GOT3 (cell line): ENCODE results near the gene EGFR.
"Not testable (repeated sequence)": the region's sequence is repeated elsewhere in the genome, so short reads cannot be mapped to it uniquely, and the experiment has no call there.

Experiments used
- DNase-seq: peaks from one replicate; lab custom pipeline; 2025; ENCODE audit warnings: mixed read lengths; lab: John Stamatoyannopoulos, UW

The EGFR gene

DNA sequence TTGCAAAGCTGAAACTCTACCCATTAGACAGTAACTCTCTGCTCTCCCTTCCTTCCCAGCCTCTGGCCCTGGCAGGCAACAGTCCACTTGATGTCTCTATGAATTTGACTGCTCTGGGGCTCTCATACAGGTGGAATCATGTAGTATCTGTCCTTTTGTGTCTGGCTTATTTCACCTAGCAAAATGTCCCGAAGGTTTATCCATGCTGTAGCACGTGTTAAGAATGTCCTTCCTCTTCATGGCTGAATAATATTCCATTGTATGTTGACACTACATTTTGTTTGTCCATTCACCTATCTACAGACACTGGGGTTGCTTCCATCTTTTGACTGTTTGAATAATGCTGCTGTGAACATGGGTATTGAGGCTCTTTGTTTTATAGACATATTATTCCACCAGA, 128.9 kb downstream of the EGFR start:
- no peak for DNase-seq

DNA sequence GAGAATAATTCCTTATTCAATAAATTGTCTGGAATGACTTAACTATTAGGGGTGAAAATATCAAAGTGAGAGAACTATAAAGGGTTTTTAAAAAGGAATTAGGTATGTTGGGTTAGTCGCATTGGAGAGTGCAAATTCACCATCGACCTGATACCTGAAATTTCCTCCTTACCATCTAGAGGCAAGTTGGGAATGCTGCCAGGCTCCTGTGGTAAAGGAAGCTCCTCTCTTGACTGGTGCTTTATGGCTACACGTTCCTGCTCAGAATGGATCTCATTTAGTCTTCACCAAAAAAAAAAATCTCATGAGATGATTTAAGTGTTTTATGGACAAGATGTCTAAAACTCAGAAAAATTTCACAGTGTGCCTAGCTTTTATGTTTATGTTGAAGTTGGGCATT, 129.8 kb downstream of the EGFR start:
- DNase-seq: no peak

- no peak for DNase-seq
Observed at GRCh38 chr7:55149001-55149400, 130.2 kb downstream of the EGFR start.

GRCh38 chr7:55150166-55150565, 131.3 kb downstream of the EGFR start:
- DNase-seq: no peak

DNA sequence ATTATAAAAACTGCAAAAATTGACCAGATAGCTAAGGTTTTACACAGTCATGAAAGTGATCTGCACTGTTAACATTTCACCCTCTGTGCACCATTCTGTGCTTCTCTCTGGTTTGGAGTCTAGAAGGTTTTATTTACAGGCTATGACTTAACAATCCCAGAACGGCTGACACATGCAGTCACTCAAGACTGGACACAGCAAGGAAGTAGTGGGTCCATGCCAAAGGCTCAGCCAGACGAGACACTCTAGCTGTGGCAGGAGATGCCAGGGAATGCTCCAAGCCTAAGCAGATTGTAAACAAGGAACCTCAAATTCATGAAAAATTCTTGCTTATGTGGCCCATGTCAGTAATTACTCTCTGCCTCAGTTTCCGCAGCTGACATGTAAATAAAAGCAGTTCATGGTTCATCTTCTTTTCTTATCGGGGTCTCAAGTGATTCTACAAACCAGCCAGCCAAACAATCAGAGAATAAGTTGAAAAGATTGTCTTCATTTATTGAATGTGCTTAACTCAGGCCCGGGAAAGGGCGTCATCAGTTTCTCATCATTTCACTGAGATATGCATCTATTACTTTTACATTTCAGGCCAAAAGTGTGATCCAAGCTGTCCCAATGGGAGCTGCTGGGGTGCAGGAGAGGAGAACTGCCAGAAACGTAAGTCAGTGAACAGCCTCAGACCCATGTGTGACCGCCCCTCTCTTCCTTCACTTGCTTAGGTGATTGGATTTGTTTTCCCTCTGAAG, 132.1 kb downstream of the EGFR start:
- no peak for DNase-seq

DNA sequence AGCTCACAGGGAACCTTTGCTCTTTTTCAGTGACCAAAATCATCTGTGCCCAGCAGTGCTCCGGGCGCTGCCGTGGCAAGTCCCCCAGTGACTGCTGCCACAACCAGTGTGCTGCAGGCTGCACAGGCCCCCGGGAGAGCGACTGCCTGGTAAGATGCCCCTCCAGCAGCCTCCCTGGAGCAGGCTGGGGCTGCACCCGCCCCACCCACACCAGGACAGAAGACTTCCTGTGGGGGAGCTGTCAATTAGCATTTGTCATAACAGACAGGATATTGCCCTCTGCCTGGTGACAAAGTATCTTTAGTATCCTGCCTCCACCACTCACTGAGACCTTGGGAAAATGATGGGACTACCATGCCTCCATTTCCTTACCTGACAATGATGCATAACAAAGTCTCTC, 133.7 kb downstream of the EGFR start:
- DNase-seq: no peak

DNA sequence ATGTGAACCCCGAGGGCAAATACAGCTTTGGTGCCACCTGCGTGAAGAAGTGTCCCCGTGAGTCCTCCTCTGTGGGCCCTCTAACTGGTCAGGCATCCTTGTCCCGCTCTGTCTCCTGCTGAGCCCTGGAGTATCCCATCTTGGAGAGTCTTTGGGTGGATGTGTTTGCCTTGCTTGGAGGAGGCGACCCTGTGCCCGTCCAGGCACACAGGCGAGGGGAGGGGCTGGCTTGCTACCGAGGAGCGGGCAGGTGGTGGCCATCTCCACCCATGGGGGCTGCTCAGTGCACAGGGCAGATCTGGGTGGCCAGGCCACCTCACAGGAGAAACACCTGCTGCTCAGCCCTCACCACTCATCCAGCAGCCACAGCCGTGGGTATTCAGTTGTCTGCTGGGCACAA, 135.3 kb downstream of the EGFR start:
- DNase-seq: no peak

- DNase-seq: no peak
Observed at GRCh38 chr7:55155351-55156117, 136.7 kb downstream of the EGFR start.

GRCh38 chr7:55156919-55157763, 138.3 kb downstream of the EGFR start:
- DNase-seq: no peak

GRCh38 chr7:55157764-55158105, 138.9 kb downstream of the EGFR start:
- DNase-seq: no peak

- no peak for DNase-seq
Observed at GRCh38 chr7:55158541-55159382, 139.9 kb downstream of the EGFR start.

DNA sequence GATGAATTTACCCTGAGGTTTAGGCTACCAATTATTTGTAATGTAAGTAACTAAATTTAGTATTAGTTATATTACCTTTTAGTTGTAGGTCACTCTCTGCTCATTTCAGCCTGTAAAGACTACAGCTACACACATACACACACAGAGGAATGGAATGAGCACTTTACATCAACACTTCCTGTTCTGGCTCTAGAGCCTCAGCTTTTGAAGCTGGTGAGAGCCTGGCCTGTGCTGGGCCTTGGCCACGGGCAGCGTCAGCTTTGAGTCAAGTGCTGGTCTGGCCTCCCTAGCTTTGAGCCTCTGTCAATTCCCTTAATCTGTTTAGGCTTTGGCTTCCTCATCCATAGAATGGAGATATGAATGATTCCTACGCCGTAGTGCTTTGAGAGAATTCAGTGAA, 141.7 kb downstream of the EGFR start:
- DNase-seq: no peak

DNA sequence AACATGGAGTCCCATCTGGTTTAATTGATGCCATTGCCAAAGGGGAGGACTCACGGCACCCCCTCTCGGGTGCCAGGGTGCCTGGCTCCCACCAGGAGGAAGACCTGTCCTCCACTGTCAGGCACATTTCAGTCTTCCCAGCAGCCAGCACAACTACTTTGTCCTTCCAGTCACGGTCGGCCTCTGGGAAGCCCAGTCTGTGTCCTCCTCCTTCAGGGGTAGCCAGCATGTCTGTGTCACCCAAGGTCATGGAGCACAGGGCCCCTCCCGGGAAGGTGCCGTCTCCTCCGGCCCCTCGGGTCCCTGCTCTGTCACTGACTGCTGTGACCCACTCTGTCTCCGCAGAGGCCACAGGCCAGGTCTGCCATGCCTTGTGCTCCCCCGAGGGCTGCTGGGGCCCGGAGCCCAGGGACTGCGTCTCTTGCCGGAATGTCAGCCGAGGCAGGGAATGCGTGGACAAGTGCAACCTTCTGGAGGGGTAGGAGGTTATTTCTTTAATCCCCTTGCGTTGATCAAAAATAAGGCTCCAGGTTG, 142.4 kb downstream of the EGFR start:
- no peak for DNase-seq

GRCh38 chr7:55162476-55162875, 143.7 kb downstream of the EGFR start:
- no peak for DNase-seq

DNA sequence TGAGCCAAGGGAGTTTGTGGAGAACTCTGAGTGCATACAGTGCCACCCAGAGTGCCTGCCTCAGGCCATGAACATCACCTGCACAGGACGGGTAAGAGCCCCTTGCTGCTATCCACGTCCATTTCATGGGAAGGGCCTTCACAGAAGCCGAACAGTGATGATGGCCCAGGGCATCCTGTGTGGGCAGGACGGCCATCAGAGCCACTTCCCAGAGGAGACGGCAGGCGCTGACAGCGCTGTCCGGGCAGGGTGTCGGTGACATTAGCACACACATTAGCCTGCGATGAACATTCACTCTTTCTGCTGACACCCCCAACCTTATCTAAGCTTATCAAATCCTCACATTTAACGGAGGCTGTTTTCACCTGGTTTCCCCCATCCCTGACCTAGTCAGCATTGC, 144.9 kb downstream of the EGFR start:
- no peak for DNase-seq

DNA sequence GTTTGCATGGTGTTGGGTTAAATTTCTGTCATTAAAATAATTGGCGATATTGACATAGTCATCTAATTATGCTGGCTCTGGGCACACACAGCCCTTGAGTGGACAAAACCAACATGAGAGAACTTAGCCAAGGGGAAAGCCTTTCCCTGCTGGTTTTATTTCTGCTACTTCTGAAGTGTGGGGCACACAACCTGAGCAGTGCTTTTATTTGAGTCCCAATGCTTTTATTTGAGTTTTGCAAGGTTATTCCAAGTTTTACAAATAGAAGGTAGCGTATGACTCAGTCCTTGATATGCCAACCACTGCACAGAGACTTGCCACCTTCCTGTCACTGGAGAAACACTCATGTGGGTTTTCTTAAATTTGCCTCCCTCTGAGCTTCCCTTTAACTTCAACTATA, 145.7 kb downstream of the EGFR start:
- DNase-seq: no peak

DNA sequence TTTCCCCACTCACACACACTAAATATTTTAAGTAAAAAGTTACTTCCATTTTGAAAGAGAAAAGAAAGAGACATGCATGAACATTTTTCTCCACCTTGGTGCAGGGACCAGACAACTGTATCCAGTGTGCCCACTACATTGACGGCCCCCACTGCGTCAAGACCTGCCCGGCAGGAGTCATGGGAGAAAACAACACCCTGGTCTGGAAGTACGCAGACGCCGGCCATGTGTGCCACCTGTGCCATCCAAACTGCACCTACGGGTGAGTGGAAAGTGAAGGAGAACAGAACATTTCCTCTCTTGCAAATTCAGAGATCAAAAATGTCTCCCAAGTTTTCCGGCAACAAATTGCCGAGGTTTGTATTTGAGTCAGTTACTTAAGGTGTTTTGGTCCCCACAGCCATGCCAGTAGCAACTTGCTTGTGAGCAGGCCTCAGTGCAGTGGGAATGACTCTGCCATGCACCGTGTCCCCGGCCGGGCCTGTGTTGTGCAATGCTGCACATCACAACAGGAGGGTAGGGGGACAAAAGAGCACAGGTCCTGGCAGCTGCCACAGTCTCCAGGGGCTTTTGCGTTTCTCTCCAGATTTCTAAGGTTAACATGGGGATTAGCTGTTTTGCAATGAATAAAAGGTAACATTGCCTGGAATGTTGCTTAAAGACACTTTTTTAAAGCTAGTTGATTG, 146.5 kb downstream of the EGFR start:
- DNase-seq: no peak

DNA sequence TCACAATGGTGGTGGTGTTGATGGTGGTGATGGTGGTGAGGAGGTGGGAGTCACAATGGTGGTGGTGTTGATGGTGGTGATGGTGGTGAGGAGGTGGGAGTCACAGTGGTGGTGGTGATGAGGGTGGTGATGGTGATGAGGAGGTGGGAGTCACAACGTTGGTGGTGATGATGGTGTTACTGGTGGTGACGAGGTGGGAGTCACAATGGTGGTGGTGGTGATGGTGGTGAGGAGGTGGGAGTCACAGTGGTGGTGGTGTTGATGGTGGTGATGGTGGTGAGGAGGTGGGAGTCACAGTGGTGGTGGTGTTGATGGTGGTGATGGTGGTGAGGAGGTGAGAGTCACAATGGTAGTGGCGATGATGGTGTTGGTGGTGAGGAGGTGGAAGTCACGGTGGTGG, 148.5 kb downstream of the EGFR start:
- DNase-seq: not testable (repeated sequence)

- DNase-seq: no peak
Observed at GRCh38 chr7:55170335-55171069, 151.7 kb downstream of the EGFR start.

- no peak for DNase-seq
Observed at GRCh38 chr7:55171157-55171556, 152.3 kb downstream of the EGFR start.
